ENCODE measurements around the gene TP63. TPM values are rescaled to one million over a fixed set of nuclear protein-coding genes. Genes with fewer than 3 reads are reported as not detected.

Gene TP63
- total and polyA plus RNA-seq, 2 experiments from 2014 or later: not detected

- TF ChIP-seq, protein P1, sequence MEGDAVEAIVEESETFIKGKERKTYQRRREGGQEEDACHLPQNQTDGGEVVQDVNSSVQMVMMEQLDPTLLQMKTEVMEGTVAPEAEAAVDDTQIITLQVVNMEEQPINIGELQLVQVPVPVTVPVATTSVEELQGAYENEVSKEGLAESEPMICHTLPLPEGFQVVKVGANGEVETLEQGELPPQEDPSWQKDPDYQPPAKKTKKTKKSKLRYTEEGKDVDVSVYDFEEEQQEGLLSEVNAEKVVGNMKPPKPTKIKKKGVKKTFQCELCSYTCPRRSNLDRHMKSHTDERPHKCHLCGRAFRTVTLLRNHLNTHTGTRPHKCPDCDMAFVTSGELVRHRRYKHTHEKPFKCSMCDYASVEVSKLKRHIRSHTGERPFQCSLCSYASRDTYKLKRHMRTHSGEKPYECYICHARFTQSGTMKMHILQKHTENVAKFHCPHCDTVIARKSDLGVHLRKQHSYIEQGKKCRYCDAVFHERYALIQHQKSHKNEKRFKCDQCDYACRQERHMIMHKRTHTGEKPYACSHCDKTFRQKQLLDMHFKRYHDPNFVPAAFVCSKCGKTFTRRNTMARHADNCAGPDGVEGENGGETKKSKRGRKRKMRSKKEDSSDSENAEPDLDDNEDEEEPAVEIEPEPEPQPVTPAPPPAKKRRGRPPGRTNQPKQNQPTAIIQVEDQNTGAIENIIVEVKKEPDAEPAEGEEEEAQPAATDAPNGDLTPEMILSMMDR (conservative IDR thresholded peaks at IDR 0.05; ENCODE audit: low read depth in 2 of 2): no peak
- no peak for TF ChIP-seq ETS1 (IDR thresholded peaks at IDR 0.05)
- no peak for TF ChIP-seq ZNF331 (CRISPR knock-in tag; IDR thresholded peaks at IDR 0.05; ENCODE audit: low read depth)
- no peak for TF ChIP-seq STAT1 (IDR thresholded peaks at IDR 0.05; ENCODE audit: unreplicated experiment)
- TF ChIP-seq REST (IDR thresholded peaks at IDR 0.05; ENCODE audit: unreplicated experiment): no peak
These were observed 211.8 kb downstream of the TP63 start (continued) for GRCh38 chr3:189842681-189843602.

GRCh38 chr3:189845069-189845468 is 213.9 kb downstream of the TP63 start:
- H3K4me1 ChIP-seq (ENCODE audit: insufficient read depth): no peaks in the 10 kb centered on the region
- no peaks in the 10 kb centered on the region for H4K20me1 ChIP-seq (replicated peaks; ENCODE audit: insufficient read depth)
- H3K4me2 ChIP-seq: no peak overlapping the region
- H3K79me2 ChIP-seq (replicated peaks; ENCODE audit: insufficient read depth): no peaks in the 10 kb centered on the region
- no peak overlapping the region for H3K27ac ChIP-seq (ENCODE audit: low read depth)
- no peaks in the 10 kb centered on the region for H3F3A ChIP-seq (replicated peaks; ENCODE audit: low read depth)
- H3K27ac Mint-ChIP-seq: no peak overlapping the region
- H3K36me3 Mint-ChIP-seq (ENCODE audit: low read depth): no peaks in the 10 kb centered on the region
- H3K4me3 Mint-ChIP-seq: no peak overlapping the region
- H3K27me3 Mint-ChIP-seq (ENCODE audit: insufficient read depth, low read depth, poor library complexity): no peaks in the 10 kb centered on the region
- TF ChIP-seq REST (IDR thresholded peaks at IDR 0.05; ENCODE audit: unreplicated experiment) (no peak), POLR2AphosphoS5 (IDR thresholded peaks at IDR 0.05; ENCODE audit: low read depth) (no peak), ZNF114 (CRISPR knock-in tag; IDR thresholded peaks at IDR 0.05) (no peak), CREB1 (CRISPR knock-in tag; IDR thresholded peaks at IDR 0.05; ENCODE audit: low read depth) (no peak), NANOG (IDR thresholded peaks at IDR 0.05; ENCODE audit: borderline replicate concordance) (no peak), JUNB (IDR thresholded peaks at IDR 0.05; ENCODE audit: unreplicated experiment) (no peak)
- TF ChIP-seq, protein P1 (conservative IDR thresholded peaks at IDR 0.05; ENCODE audit: low read depth in 2 of 2): no peak
- H3K4me1 Mint-ChIP-seq: peaks cover 11% of the 10 kb centered on the region
- H3K9me2 ChIP-seq (ENCODE audit: insufficient read depth): no peaks in the 10 kb centered on the region
- no peak overlapping the region for H2AFZ ChIP-seq
- H3K27me3 ChIP-seq (ENCODE audit: insufficient read depth): no peaks in the 10 kb centered on the region
- no peak overlapping the region for H3K4me3 ChIP-seq
- no peaks in the 10 kb centered on the region for H3K9me3 Mint-ChIP-seq
- ATAC-seq (no peak), DNase-seq (ENCODE audit: low spot score) (no peak)
- H3K36me3 ChIP-seq (ENCODE audit: insufficient read depth): no peaks in the 10 kb centered on the region

Data from GM23338 (cell line).